ENCODE results near the gene ARSI.

Gene ARSI

DNA sequence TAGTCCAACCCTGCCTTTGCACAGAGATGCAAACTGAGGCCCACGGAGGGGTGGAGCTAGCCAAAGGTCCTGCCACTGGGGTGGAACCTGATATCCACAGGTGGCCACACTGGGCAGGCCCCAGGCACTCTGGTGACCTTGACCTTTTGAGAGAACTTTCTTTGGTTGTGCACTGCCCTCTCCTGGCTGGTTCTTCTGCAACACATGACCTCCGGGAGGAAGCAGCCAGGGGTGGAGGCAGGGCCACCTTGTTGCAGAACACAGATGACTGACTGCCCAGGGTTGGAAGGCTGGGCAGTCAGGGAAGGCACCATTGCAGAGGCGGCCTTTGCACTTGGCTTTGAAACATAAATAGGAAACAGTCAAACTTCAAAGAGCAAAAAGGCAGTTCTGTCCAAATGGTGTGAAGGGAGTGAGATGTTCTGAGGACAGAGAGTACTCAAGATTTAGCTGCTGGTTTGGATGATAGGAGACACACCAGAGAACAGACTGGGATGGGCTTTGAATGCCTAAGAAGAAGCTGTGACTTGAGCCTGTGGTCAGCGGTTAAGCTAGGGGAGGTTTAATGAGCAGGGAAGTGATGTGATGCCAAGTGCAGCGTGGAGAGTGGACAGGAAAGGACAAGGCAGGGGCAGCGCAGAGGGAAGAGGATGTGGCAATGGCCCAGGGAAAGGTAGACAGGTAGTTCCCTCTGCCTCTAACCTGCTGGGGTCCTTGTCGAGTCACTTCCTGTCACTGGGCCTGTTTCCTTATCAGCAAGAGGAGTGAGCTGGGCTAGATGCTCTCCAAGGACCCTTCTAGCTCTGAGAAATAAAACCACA is 48.0 kb upstream of the ARSI start:
- ChIA-PET CTCF (interaction anchor here (0.6 to 4.7 kb wide), 32 partner anchors 11 to 574 kb away, joined by 3 to 97 read pairs (median 4); partner anchors contain the start of gene CAMK2A), POLR2A (interaction anchor here (0.5 to 1.4 kb wide), 2 partner anchors 55 to 389 kb away, joined by 4 read pairs; no protein-coding TSS in a partner anchor)
- TF ChIP-seq ZNF654 (tag by site-specific recombination; IDR thresholded peaks at IDR 0.05; ENCODE audit: low read depth): peak; percentile 84
- TF ChIP-seq, protein P1, sequence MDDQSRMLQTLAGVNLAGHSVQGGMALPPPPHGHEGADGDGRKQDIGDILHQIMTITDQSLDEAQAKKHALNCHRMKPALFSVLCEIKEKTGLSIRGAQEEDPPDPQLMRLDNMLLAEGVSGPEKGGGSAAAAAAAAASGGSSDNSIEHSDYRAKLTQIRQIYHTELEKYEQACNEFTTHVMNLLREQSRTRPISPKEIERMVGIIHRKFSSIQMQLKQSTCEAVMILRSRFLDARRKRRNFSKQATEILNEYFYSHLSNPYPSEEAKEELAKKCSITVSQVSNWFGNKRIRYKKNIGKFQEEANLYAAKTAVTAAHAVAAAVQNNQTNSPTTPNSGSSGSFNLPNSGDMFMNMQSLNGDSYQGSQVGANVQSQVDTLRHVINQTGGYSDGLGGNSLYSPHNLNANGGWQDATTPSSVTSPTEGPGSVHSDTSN (CRISPR knock-in tag; IDR thresholded peaks at IDR 0.05): 0 out of 2 replicates have a peak, but pooled peaks have one; percentile 13
- no peak for TF ChIP-seq GLI2 (tag by site-specific recombination; IDR thresholded peaks at IDR 0.05; ENCODE audit: borderline replicate concordance, low read depth)
- 0 out of 2 replicates have a peak, but pooled peaks have one; percentile 16 for TF ChIP-seq ZNF2 (tag by site-specific recombination; IDR thresholded peaks at IDR 0.05)
- TF ChIP-seq ZNF677 (tag by site-specific recombination; IDR thresholded peaks at IDR 0.05): no peak
- peak; percentile 97 for TF ChIP-seq SCRT2 (tag by site-specific recombination; IDR thresholded peaks at IDR 0.05)
- TF ChIP-seq, protein P2, sequence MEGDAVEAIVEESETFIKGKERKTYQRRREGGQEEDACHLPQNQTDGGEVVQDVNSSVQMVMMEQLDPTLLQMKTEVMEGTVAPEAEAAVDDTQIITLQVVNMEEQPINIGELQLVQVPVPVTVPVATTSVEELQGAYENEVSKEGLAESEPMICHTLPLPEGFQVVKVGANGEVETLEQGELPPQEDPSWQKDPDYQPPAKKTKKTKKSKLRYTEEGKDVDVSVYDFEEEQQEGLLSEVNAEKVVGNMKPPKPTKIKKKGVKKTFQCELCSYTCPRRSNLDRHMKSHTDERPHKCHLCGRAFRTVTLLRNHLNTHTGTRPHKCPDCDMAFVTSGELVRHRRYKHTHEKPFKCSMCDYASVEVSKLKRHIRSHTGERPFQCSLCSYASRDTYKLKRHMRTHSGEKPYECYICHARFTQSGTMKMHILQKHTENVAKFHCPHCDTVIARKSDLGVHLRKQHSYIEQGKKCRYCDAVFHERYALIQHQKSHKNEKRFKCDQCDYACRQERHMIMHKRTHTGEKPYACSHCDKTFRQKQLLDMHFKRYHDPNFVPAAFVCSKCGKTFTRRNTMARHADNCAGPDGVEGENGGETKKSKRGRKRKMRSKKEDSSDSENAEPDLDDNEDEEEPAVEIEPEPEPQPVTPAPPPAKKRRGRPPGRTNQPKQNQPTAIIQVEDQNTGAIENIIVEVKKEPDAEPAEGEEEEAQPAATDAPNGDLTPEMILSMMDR (tag by site-specific recombination; IDR thresholded peaks at IDR 0.05): peak; percentile 86
- TF ChIP-seq GLIS2 (tag by site-specific recombination; IDR thresholded peaks at IDR 0.05): peak; percentile 49
- peak; percentile 25; the same call in 1 of the 2 replicates for TF ChIP-seq ZBTB17 (tag by site-specific recombination; IDR thresholded peaks at IDR 0.05)
- 0 out of 2 replicates have a peak, but pooled peaks have one; percentile 35 for TF ChIP-seq ZSCAN30 (tag by site-specific recombination; IDR thresholded peaks at IDR 0.05)
- peak; percentile 75; the same call in 1 of the 2 replicates for TF ChIP-seq ZNF600 (tag by site-specific recombination; IDR thresholded peaks at IDR 0.05)
- peak; percentile 9; the same call in 1 of the 2 replicates for TF ChIP-seq SP2 (tag by site-specific recombination; IDR thresholded peaks at IDR 0.05)
- TF ChIP-seq ZNF354C (tag by site-specific recombination; IDR thresholded peaks at IDR 0.05; ENCODE audit: borderline replicate concordance, low read depth): no peak
- TF ChIP-seq GLIS1 (tag by site-specific recombination; IDR thresholded peaks at IDR 0.05): peak; percentile 42
- TF ChIP-seq ZIC2 (tag by site-specific recombination; IDR thresholded peaks at IDR 0.05): peak; percentile 28; the same call in 1 of the 2 replicates
- TF ChIP-seq SALL2 (tag by site-specific recombination; IDR thresholded peaks at IDR 0.05; ENCODE audit: borderline replicate concordance): no peak
- no peak for TF ChIP-seq ZNF175 (tag by site-specific recombination; IDR thresholded peaks at IDR 0.05)
- TF ChIP-seq HOXD13 (CRISPR knock-in tag; IDR thresholded peaks at IDR 0.05; ENCODE audit: borderline replicate concordance): no peak
- peak; percentile 97 for TF ChIP-seq SCRT1 (tag by site-specific recombination; IDR thresholded peaks at IDR 0.05; ENCODE audit: borderline replicate concordance)
- Histone ChIP-seq H3K36me3 (ENCODE audit: control insufficient read depth in 2 of 2, insufficient read depth in 1 of 2, low read length in 2 of 2) (no peaks in the 10 kb centered on the region), H3K9me3 (ENCODE audit: control insufficient read depth, insufficient read depth, low read depth, low read length) (no peaks in the 10 kb centered on the region), H3K27ac (ENCODE audit: extremely low read depth, low read depth, low read length) (no peak overlapping the region), H3K4me3 (ENCODE audit: low read depth, low read length) (no peak overlapping the region), H3K4me1 (ENCODE audit: control insufficient read depth, insufficient read depth, low read length) (no peaks in the 10 kb centered on the region)

DNA sequence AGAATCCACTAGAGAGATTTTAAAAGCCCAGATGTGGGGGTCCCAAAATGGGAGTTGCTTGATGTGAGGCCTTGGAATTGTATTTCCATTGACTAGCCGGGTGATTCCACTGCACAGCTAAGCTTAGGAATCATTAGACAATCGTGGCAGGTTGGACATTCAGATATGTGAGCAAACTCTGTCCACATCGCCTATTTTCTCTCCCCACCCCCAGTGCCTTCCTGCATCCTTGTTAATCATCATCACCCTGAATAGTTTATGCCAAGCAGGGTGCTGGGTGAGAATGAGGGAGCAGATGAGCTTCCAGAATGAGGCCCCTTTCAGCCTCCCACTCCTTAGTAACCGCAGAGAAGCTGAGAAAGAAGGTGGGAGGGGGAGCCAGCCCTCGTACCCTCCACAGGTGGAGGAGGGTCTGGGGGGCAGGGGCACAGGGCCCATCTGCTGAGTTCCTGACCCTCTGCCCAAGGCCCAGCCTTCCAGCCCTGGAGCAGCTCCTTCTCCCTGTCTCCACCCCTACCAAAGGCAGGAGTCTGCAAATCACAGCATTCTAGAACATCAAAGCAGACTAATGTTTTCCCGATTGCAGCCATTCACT is 47.1 kb upstream of the ARSI start:
- H3K4me1 ChIP-seq (ENCODE audit: control insufficient read depth, insufficient read depth, low read length): no peaks in the 10 kb centered on the region
- ChIA-PET POLR2A (interaction anchor here (0.6 to 1.4 kb wide), 2 partner anchors 16 to 54 kb away, joined by 3 to 4 read pairs; no protein-coding TSS in a partner anchor), CTCF (interaction anchor here (0.6 to 4.7 kb wide), 19 partner anchors 12 to 222 kb away, joined by 3 to 97 read pairs (median 4); no protein-coding TSS in a partner anchor)
- H3K4me3 ChIP-seq (ENCODE audit: low read depth, low read length): no peak overlapping the region
- H3K27ac ChIP-seq (ENCODE audit: extremely low read depth, low read depth, low read length): no peak overlapping the region
- no peaks in the 10 kb centered on the region for H3K9me3 ChIP-seq (ENCODE audit: control insufficient read depth, insufficient read depth, low read depth, low read length)
- H3K36me3 ChIP-seq (ENCODE audit: control insufficient read depth in 2 of 2, insufficient read depth in 1 of 2, low read length in 2 of 2): no peaks in the 10 kb centered on the region
- TF ChIP-seq MZF1 (tag by site-specific recombination; IDR thresholded peaks at IDR 0.05; ENCODE audit: borderline replicate concordance) (no peak), GLI2 (tag by site-specific recombination; IDR thresholded peaks at IDR 0.05; ENCODE audit: borderline replicate concordance, low read depth) (no peak), ZNF776 (tag by site-specific recombination; IDR thresholded peaks at IDR 0.05; ENCODE audit: borderline replicate concordance) (no peak), EGR2 (tag by site-specific recombination; IDR thresholded peaks at IDR 0.05; ENCODE audit: low read depth) (no peak)
- TF ChIP-seq, protein P3, sequence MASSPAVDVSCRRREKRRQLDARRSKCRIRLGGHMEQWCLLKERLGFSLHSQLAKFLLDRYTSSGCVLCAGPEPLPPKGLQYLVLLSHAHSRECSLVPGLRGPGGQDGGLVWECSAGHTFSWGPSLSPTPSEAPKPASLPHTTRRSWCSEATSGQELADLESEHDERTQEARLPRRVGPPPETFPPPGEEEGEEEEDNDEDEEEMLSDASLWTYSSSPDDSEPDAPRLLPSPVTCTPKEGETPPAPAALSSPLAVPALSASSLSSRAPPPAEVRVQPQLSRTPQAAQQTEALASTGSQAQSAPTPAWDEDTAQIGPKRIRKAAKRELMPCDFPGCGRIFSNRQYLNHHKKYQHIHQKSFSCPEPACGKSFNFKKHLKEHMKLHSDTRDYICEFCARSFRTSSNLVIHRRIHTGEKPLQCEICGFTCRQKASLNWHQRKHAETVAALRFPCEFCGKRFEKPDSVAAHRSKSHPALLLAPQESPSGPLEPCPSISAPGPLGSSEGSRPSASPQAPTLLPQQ (tag by site-specific recombination; IDR thresholded peaks at IDR 0.05): no peak
- TF ChIP-seq, protein P4, sequence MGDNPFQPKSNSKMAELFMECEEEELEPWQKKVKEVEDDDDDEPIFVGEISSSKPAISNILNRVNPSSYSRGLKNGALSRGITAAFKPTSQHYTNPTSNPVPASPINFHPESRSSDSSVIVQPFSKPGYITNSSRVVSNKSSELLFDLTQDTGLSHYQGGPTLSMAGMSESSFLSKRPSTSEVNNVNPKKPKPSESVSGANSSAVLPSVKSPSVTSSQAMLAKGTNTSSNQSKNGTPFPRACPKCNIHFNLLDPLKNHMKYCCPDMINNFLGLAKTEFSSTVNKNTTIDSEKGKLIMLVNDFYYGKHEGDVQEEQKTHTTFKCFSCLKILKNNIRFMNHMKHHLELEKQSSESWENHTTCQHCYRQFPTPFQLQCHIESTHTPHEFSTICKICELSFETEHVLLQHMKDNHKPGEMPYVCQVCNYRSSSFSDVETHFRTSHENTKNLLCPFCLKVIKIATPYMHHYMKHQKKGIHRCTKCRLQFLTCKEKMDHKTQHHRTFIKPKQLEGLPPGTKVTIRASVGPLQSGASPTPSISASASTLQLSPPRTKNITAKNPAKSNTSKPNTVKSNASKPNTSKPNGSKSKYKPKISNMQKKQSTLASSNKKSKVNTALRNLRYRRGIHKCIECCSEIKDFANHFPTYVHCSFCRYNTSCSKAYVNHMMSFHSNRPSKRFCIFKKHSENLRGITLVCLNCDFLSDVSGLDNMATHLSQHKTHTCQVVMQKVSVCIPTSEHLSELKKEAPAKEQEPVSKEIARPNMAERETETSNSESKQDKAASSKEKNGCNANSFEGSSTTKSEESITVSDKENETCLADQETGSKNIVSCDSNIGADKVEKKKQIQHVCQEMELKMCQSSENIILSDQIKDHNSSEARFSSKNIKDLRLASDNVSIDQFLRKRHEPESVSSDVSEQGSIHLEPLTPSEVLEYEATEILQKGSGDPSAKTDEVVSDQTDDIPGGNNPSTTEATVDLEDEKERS (tag by site-specific recombination; IDR thresholded peaks at IDR 0.05): no peak

All from HEK293 (cell line).